NCI-H2107 treated with DMSO at 0.1 percent for 48 hours (cell line): ENCODE measurements around the gene EPHB2.
"Not testable (repeated sequence)": the region's sequence is repeated elsewhere in the genome, so short reads cannot be mapped to it uniquely, and the experiment has no call there.

Source experiments
- DNase-seq: peaks from one replicate; lab custom pipeline; 2025; ENCODE audit not compliant: unreplicated experiment; lab: John Stamatoyannopoulos, UW

Gene EPHB2

DNA sequence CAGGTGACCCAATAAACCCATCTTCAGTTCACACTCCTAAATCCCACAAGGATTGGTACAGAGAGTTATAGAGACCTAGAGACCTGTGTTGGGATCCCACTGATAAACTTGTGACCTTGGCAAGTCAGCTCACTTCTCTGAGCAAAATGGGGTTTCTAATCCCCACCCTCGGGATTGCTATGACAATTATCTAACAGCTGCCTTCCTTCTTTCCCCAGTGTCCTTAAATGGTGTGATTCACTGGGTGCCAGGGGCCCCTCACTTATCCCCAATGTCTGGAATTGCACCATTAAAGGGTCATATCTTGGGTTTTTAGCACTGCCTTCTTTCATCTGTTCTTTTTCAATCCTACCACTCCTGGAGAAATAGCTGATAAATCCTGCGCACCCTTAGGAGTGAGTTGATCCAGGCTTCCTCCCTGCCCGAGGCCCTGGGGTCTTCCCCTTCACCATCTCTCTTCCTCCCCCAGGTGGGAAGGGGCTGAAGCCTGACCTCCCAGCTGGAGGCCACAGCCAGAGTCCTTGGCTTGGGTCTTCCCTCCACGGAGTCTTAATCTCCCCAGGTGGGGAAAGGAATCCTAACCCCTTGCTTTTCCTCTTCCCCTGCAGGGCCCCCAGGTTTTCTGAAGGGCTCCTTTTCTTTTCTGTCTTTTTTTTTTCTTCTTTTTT lies 222.3 kb downstream of the EPHB2 start:
- no peak for DNase-seq

DNA sequence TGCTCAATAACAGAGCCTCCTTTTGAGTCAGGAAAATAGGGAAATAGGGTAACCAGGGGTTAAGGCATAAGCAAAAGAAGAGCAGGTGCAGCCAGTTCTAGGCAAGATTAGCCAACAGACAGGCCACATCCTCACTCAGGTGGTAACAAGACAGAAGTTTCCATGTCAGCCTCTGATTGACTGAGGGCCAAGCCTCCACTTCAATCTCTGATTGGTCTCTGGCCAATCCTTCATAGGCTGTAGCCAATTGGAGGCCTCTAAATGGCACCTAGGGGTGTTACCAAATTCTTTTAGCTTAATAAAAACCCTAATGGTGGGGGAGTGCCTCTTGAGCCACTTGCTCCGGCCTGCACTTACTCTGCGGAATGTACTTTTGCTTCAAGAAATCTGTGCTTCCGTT lies 224.8 kb downstream of the EPHB2 start:
- no peak for DNase-seq

DNA sequence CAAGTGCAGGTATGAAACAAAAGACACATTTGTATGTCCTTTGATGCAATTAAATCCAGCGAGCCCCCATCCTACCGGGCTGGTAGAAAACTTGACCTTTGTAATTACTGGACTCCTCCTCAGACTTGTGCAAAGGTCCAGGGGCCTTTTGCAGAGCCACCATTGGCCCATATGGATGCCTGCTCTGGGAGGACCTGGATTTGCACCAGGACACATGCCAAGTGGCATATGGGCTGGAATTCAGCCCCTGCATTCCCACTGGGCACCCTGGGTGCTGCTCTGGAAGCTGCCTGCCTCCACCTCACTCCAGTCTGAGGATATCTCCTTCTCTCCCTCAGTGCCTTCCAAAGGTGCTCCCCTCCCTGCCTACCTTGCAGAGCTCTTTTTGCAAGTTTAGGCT lies 226.0 kb downstream of the EPHB2 start:
- no peak for DNase-seq

DNA sequence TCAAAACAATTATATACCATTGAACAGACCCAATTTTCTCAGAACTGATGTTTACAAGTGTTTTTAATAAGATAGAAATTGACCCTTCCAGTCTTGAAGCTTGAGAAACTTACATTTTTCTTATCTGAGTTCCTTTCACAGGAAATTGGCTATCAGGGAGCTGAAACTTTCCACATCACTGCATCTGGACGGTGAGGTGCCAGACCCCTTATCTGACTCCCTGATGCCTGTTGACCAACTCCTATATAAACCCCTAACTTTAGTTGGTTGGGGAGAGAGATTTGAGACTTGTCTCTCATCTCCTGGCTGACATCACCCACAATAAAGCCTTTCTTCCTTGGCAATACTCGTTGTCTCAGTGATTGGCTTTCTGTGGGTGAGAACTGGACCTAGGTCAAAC lies 230.6 kb downstream of the EPHB2 start:
- DNase-seq: no peak

DNA sequence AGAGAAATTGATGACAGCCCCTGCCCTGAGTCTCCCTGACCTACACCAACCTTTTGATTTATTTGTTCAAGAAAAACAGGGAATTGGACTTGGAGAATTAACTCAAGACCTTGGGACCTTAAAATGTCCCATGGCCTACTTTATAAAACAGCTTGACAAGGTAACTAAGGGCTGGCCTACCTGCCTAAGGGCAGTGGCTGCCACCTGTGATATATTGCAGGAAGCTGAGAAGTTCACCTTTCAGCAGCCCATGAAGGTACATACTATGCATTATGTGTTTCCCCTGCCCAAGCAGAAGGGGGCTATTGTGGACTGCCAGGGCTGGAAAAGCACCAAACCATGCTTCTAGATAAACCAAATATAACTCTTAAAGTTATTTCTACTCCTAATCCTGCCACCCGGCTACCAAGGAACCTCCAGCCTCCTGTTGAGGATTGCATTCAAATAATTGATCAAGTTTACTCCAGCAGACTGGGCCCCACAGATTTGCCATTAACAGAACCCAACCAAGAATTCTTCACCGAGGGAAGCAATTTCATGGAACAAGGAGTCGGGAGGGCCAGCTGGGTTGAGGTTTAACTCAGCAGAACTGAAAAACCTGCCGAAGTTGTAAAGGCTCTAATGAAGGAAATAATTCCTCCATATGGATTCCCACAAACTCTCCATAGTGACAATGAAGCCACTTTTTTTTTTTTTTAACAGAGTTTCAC lies 233.9 kb downstream of the EPHB2 start:
- DNase-seq: no peak

DNA sequence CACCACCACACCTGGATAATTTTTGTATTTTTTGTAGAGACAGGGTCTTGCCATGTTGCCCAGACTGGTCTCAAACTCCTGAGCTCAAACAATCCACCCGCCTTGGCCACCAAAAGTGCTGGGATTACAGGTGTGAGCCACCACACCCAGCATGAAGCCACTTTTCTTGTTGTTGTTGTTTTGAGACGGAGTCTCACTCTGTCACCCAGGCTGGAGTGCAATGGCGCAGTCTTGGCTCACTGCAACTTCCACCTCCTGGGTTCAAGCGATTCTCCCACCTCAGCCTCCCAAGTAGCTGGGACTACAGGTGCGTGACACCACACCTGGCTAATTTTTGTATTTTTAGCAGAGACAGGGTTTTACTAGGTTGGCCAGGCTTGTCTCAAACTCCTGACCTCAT lies 234.5 kb downstream of the EPHB2 start:
- not testable (repeated sequence) for DNase-seq

DNA sequence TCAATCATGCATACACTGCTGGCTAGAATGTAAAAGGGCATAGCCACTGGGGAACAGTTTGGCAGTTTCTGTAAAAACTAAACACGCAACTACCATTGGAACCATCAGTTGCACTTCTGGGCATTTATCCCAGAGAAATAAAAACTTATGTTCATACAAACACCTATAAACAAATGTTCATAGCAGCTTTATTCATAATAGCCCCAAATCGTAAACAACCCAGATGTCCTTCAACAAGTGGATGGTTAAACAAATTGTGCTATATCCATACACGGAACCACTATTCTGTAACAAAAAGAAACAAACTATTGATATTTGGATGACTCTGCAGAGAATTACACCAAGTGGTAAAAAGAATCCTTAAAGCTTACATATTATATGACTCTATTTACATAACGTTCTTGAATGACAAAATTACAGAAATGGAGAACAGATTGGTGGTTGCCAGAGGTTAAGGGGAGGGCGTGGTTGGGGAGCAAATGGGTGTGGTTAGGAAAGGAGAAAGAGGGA lies 239.2 kb downstream of the EPHB2 start:
- DNase-seq: no peak

DNA sequence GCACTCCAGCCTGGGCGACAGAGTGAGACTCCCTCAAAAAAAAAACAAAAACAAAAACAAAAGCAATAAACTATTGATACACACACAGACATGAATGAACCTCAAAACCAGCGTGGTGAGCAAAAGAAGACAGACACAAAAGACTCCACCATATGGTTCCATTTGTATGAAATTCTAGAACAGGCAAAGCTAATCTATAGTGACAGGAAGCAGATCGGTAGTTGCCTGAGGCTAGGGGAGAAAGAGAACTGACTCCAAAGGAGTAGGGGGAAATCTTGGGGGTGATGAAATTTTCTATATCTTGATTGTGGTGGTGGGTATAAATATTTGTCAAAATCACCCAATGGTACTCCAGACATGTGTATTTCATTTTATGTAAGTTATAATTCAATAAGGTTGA lies 241.2 kb downstream of the EPHB2 start:
- DNase-seq: no peak

DNA sequence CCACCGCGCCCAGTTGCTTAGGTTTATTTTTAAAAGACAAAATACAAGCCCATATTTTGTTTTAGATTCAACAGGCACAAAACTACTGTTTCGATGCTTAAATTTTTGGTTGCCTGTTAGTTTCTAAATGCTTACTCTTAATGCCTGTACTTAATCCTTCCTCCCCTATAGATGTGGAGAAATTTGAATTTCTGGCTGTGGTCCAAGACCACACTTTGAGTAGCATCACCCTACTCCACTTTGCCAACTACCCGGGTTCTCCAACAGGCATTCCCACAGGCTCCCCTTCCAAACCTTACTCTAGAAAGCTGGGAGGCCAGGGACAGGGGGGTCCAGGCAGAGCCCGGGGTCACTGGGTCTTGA lies 242.0 kb downstream of the EPHB2 start:
- DNase-seq: no peak

DNA sequence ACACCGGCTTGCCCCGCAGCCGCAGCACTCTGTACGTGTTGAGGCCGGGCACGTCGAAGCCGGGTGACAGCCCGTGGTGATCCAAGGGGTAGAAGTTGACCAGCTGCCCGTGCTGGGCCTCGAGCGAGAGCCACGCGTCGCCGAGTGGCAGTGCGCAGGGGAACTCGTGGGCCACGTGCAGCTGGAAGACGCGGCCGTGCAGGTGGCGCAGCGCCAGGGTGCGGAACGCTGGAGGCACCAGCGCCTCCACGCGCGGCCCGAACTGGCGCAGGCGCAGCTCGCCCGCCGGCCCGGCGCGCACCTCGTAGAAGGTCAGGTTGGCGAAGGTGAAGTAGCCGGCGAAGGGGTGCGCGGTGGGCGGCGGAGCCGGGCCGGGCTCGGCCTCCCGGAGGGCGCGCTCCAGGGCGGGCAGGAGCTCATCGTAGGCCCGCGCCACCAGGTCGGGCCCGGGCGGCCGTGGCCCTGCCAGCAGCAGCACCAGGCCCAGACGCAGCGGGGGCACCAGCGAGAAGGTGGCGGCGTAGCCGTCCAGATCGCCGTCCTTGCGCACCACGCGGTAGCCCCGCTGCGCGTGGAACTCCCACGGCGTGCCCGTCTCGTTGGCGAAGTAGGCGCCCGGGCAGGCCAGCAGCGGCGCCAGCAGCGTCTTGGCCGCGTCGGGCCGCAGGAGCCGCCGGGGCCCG lies 242.6 kb downstream of the EPHB2 start:
- no peak for DNase-seq

DNA sequence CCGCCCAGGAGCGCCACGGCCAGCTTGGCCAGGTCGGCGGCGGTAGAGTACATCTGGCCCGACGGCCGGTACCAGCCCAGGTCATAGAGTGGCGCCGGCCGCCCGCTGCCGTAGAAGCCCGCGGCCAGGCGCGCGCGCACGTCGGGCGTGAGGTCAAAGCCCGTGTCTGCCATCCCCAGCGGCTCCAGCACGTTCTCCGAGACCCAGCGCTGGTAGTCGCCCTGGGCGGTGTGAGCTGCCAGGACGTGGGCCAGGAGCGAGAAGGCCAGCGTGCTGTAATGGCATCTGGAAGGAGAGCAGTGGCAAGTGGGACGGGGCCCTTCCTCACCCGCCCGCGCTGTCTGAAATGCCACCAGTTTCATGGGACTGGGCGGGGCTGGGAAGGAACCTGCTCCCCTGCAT lies 243.1 kb downstream of the EPHB2 start:
- DNase-seq: no peak

DNA sequence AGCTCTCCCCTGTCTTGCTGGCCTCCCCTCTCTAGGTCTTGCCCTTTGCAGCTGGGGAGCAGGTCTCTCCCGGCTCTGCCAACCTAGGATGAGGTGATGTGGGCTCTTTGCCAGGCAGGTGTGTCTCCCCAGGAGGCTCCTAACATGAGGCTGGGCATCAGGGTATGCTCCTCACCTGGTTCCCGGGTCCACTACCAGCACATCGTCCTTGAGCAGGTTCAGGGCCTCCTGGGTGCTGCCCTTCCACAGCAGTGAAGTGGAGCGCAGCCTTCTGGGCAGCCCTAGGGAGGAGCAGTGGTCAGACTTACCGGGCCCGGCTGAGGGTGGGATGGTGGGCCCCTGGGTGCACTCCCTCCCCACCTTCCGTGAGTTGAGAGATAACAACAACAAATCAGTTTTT lies 244.5 kb downstream of the EPHB2 start:
- DNase-seq: no peak

DNA sequence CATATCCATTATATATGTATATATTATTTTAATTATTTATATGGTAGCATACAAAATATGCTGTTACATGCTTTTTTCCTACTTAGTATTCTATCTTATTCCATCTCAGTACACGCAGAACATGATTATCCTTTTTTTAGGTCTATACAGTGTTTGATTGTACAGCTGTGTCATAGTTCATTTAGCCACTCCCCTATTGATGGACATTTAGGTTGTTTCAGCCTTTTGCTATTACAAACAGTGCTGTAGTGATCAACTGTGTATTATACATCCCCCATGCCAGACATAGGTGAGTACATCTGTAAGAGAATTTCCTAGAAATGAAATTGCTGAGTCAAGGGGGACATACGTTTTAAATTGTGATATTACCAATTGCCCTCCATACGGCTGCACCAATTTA lies 246.4 kb downstream of the EPHB2 start:
- no peak for DNase-seq

DNA sequence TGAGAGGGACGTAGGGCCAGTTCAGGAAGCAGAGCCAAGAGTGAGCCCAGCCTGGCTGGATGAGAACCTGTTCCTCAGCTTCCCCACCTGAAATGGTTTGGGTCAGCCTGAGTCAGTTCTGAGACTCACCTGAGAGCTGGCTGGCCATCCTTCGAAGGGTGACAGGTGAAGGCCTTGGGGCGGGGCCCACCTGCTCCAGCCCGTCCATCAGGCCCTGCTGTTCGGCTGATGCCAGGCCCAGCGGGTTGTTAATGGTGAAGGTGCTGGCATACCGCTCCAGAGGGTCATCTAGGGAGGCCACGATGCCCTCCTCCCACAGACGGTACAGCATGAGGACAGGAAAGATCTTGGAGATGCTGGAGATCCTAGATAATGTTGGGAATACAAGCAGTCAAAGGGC lies 247.9 kb downstream of the EPHB2 start:
- no peak for DNase-seq

DNA sequence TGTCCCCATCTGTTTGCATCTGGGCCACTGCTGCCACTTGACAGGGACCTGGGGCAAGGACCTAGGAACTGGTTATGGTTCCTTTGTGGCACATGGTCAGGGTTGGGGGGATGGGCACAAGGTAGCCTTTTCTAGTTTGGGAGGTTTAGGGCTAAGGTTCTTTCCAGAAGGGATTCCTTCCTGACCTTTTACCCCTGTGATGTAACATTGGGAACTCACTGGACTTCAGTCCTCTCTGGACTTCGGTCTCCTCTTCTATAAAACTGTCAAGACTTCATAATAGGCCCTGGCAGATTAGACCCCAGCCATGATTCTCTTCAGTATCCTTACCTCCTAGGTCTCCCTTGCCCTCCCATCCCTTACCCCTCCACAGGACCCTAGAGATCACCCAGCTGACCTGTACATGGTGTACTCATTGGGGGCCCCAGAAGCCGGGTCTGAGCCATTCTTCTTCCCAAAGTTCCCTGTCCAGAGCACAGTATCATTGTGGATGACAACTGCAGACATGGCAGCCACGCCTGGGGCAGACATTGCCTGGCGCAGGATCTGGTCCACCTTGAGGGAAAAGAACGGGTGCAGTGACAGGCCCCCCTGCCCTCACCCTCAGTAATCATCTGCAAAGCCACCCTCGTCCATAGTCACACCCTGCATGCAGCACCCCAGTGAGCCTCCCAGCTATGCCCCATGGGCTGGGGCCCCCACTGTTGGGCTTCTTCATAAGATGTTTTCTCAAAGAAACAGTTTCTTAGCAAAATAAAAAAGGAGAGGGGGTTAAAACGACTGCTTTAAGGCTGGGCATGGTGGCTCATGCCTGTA lies 249.1 kb downstream of the EPHB2 start:
- no peak for DNase-seq

DNA sequence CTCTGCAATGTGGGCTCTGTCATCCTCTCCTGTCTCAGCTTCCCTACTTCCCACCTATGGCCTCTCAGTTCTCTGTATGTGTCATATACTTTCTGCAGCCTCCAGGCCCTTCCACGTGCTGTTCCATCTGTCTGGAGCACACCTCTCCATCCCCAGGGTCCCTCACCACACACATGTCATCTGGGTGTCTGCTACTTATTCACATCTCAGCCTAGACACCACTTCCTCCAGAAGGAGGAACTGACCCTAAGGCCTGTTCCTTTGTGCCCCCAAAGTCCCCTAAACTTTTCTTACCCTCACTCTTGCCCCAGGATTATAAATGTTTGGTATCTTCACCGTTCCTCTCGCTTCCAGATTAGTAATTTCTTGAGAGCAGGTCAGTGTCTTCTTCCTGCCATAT lies 251.9 kb downstream of the EPHB2 start:
- no peak for DNase-seq

DNA sequence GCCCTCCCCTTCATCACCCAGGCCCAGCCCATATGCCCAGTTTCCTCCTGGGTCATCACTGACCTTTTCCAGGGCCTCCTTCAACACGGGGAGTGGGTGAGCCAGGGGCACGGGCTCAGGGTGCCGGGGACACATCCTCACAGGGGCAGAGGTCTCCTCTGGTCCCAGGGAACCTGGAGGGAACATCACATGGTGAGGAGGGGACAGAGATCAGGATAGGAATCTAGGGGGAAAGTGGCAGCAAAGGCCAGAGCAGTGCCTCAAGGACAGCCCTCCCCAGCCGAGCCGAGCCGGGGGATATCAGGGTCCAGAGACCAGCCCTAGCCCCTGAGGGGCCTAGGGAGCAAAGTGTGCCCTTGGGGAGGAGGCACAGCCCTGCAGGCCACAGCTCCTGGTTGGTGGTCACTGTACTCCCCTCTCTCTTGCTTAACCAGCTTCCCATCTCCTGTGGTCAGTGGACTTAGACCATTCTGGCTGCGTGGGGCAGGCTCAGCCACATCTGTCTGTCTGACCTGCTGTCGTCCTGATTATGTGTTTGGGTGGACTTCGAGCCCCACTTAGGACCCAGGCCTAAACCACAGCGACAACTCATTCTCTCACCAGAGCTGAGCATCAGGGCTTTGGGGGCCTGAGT lies 252.5 kb downstream of the EPHB2 start:
- no peak for DNase-seq

DNA sequence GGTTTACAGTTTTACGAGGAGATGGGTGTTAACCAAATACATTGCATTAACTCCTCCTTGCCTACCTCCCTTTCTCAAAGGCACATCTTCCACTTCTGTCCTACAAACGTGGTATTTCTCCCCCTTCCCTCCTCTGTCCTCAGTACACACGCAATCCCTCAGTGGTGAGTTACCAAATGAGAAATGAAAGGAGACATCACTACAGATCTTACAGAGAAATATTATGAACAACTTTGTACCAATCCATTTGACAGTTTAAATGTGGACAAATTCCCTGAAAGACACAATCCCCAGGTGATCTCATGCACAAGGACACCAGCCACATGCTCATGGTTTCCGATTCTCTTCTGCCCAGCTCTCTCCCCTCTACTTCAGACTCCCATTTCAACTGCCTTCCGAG lies 255.7 kb downstream of the EPHB2 start:
- DNase-seq: no peak

DNA sequence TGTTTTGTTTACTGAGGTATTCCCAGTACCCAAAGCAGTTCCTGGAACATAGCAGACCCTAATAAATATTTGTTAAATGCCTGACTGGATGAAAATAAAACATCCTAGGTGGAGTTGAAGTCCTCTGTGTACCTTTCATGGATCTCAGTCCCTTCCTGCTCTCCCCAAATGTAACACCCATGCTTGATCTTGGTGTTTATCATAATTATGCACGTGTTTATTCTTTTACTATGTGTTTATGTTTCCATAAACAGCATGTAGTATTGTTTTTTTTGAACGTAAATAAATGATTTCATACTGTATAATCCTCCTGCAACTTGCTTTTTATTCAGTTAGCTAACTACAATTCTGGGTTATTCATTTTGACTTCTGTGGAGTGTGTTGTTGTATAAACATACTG lies 257.2 kb downstream of the EPHB2 start:
- no peak for DNase-seq

DNA sequence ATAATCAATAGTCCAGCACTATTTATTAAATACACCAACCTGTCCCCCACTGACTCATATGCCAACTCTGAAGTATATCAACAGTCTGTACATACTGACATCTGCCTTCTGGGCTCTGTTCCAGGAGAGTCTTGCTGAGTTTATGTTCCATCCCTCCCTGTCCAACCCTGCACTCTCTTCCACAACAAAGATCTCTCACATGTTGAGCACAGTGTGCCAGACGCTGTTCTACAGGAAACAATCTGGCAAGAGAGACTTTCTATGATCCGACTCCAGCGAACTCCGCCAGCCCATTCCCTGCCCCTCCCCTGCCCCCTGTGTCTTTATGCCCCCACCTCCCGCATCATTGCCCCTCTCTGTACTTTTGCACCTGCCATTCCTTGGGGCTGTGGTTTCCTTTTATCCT lies 258.7 kb downstream of the EPHB2 start:
- peak; percentile 73 for DNase-seq

DNA sequence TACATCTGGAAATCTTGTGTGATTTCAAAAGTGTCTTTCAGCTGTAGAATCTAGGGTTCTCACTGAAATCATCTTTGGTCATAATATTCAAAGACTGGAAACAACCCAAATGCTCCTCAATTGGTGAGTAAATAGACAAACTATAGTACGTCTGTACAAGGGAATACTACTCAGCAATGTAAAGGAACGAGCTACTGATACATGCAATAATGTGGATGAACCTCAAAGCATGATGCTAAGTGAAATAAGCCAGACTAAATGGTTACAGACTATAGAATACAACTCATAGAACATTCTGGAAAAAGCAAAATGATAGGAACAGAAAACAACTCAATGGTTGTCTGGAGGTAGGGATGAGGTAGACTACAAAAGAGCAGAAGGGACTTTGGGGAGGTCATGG lies 259.5 kb downstream of the EPHB2 start:
- no peak for DNase-seq
